Central memory CD8-positive, alpha-beta T cell (primary cell): ENCODE results near the gene SLC25A24.
A peak's percentile ranks its signal among the peaks of the same experiment; 100 is the strongest.
"Not testable (repeated sequence)": the region's sequence is repeated elsewhere in the genome, so short reads cannot be mapped to it uniquely, and the experiment has no call there.

ENCODE experiments used
- ATAC-seq: fragments of 150-1000 bp; cut with Tn5 transposase; replicated peaks from 2 replicates; pipeline ENCODE4 v1.10.0; 2022; ENCODE audit warnings: mild to moderate bottlenecking, moderate FRiP score, moderate number of reproducible peaks; ENCODE audit not compliant: poor library complexity, severe bottlenecking; ENCODE audit errors: extremely low read depth
- DNase-seq, 2 donors: peaks; one replicate each; pipeline ENCODE4 v3.0.0; 2021; ENCODE audit warnings: low spot score in 2 of 2
- H3K27ac Mint-ChIP-seq: one replicate; pipeline ENCODE4 v1.8.0; 2022; ENCODE audit warnings: low read depth, mild to moderate bottlenecking, moderate library complexity, mixed read lengths
- H3K27me3 Mint-ChIP-seq: one replicate; pipeline ENCODE4 v1.8.0; 2022; ENCODE audit warnings: mixed read lengths
- H3K36me3 Mint-ChIP-seq: one replicate; pipeline ENCODE4 v1.8.0; 2022; ENCODE audit warnings: mild to moderate bottlenecking, moderate library complexity, mixed read lengths; ENCODE audit not compliant: insufficient read depth
- H3K4me1 Mint-ChIP-seq: one replicate; pipeline ENCODE4 v1.8.0; 2022; ENCODE audit warnings: mixed read lengths
- H3K4me3 Mint-ChIP-seq: one replicate; pipeline ENCODE4 v1.8.0; 2022; ENCODE audit warnings: mild to moderate bottlenecking, moderate library complexity, mixed read lengths
- H3K9me3 Mint-ChIP-seq: one replicate; pipeline ENCODE4 v1.8.0; 2022; ENCODE audit warnings: mixed read lengths

SLC25A24 gene

DNA sequence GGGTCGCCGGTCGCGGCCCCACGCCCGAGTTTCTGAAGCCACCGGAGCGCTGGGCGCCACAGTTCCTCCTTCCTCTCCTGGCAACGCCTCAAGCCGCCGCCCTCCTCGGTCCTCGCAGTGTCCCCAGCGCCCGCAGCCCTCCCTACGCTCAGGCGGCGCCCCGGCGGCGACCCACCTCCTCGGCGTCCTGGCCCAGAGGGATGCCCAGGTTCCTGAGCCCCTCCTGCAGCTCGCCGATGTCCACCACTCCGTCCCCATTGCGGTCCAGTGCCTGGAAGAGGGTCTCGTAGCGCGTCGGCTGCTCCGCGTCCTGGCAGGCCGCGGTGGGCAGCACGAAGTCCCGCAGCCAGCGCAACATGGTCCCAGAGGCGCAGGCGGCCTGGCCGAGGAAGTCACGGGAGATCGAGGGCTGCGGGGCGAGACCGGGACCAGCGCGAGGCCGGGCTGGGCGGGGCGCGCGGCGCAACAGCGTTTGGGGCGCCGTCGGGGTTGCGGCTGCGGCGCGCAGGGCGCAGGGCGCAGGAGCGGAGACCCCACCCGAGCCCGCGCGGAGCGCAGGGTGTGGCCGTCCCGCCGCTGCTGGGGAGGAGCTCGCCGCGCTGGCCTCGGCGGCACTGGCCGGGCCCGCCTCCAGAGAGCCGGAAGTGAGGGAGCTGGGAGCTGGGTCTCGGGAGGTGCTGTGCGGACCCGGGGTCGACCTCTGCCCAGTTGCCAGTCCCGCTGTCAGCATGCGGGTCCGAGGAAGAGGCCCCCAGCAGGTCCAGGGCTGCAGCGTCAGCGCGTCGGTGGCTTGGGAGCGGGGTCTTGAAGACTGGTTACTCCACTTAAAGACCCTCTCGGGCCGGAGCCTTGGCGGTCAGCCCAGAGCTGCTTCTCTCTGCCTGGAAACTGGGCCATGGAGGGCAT, at the start of gene SLC25A24:
Gene SLC25A24, minus strand, starts transcription at position 563 of the 906 bp plus-strand sequence. Its CDS starts 205 bp downstream, at position 358.
- ATAC-seq, result peak; percentile 94
- no peaks in the 10 kb centered on the region for H3K27me3 Mint-ChIP-seq
- peaks cover 5% of the 10 kb centered on the region for H3K36me3 Mint-ChIP-seq
- H3K4me1 Mint-ChIP-seq, result peaks cover 37% of the 10 kb centered on the region
- peak within 1 kb of the TSS; percentile 45 for H3K27ac Mint-ChIP-seq
- H3K9me3 Mint-ChIP-seq, result no peaks in the 10 kb centered on the region
- peak; percentile 40 to 47 for DNase-seq
- H3K4me3 Mint-ChIP-seq, result peak within 1 kb of the TSS; percentile 85

DNA sequence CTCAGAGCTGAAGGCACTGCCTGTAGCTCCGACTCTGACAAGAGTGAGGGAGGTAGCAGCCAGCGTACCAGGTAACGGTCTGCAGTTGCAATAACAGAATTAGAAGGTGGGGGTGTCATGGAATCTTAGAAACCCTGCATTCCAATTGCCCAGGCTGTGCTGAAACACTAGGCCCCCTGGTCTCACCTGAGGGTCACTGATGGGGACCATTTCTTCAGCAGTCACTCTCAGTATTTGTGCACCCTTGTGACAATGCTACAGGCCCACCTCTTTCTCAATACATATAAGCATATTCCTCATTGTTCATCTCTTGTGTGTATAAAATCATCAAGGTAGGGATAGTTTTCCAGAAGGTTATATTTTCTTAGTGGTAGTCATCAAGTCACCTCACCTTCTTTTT, 43.8 kb upstream of the SLC25A24 start, which contains the start of gene NBPF4:
Gene NBPF4, minus strand, starts transcription at position 101 of the 400 bp plus-strand sequence. CDS start 315 bp downstream, outside the sequence.
- not testable (repeated sequence) for H3K27me3 Mint-ChIP-seq, DNase-seq, H3K4me1 Mint-ChIP-seq, H3K36me3 Mint-ChIP-seq, H3K27ac Mint-ChIP-seq, H3K9me3 Mint-ChIP-seq, ATAC-seq, H3K4me3 Mint-ChIP-seq

DNA sequence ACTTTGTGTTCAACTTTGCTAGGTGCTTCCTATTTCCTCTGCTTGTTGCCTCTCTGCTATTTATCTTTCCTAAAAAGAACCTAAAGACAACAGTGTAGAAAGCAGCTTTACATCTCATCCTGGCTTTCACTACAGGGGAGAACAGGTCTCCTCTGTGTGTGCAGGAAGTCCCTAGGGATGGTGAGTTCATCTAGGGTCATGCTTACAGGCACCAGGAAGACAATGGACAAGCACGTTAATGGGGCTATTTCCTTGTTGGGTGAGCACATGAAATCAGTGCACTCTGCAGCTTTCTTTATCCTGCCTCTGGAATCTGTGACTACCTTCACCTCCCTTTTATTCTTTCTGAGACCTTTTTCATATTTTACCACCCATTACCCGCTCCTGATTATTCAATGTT, 39.3 kb upstream of the SLC25A24 start:
- not testable (repeated sequence) for ATAC-seq, H3K27me3 Mint-ChIP-seq, H3K4me3 Mint-ChIP-seq, H3K9me3 Mint-ChIP-seq, H3K27ac Mint-ChIP-seq, H3K36me3 Mint-ChIP-seq, DNase-seq, H3K4me1 Mint-ChIP-seq

DNA sequence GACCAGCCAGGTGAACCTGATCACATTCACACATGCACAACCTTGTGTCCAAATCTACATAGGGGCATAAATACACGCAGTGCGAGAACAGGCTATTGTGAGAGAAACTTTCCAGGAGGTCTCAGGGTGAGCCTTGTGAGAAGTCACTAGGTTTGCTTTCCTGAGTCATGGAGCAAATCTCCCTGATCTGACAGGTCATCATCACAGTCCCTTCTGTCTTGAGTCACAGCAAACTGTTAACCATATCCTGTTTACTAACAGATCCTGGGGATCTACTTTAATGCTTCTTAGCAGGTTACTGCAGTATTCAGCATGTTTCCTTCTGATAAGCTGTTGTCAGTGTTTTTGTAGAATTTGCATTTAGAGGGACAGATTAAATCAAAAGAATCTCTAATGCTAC, 35.2 kb upstream of the SLC25A24 start:
- not testable (repeated sequence) for H3K27me3 Mint-ChIP-seq, H3K27ac Mint-ChIP-seq, H3K9me3 Mint-ChIP-seq, H3K4me3 Mint-ChIP-seq, DNase-seq, H3K4me1 Mint-ChIP-seq, H3K36me3 Mint-ChIP-seq
- ATAC-seq, result peak; percentile 46

DNA sequence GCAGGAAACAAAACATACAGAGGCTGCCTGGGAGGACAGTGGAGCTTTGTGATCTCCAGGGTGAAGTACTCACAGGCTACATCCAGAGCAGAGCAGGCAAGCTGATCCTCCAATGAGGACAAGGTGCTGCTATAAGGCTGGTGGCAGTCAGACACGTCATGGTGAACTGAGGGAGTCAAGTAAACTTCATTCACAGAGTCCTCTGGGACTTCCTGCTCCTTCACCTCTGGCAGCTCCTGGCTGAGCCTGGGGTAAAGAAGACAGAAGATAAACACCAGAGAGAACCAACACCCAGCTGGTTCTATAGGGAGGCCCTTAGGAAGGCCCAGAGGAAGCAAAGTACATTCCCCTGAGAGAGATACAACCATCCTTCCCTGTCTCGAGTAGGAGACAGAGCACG, 32.0 kb upstream of the SLC25A24 start:
- H3K27me3 Mint-ChIP-seq, ATAC-seq, H3K9me3 Mint-ChIP-seq, H3K4me1 Mint-ChIP-seq, H3K4me3 Mint-ChIP-seq, H3K27ac Mint-ChIP-seq, H3K36me3 Mint-ChIP-seq, DNase-seq: not testable (repeated sequence)

DNA sequence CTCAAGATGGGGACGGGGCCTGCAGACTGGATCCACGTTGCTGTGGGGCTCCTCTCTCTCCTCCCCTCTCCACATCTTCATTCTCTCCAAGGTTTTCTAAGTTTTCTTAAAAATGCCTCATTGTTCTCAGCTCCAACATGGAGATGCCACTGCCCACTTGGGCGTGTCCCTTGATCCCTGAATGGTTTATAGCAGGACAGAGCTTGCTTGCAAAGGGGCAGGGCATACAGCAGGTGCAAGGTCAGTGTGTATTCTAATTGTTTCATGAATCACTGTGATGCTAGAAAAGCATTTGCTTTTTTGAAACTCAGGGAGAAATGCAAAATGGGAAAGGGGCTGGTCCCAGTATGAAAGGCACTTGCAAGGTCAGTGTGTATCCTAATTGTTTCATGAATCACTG, 29.8 kb upstream of the SLC25A24 start:
- not testable (repeated sequence) for H3K9me3 Mint-ChIP-seq, H3K36me3 Mint-ChIP-seq, H3K27me3 Mint-ChIP-seq, DNase-seq, H3K27ac Mint-ChIP-seq, H3K4me1 Mint-ChIP-seq, H3K4me3 Mint-ChIP-seq, ATAC-seq

DNA sequence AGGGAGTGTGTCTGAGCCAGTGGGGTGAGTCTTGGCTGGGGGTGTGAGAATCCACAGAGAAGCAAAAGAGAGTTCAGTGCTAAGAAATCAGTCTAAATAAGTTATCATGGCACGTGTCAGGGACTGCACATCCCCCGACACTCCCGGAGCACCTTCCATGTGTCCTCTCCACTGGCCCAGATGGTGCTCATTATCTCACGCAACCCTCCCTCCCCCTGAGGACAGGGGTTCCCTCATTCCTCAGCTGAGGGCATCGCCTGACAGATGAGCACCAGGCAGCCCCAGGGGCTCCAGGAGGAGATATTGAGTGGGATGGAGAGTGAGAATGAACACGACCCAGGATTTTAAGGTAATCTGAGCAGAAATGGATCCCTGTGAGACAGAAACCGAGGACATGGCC, 27.6 kb upstream of the SLC25A24 start:
- not testable (repeated sequence) for H3K4me1 Mint-ChIP-seq, ATAC-seq, H3K27me3 Mint-ChIP-seq, DNase-seq, H3K4me3 Mint-ChIP-seq, H3K9me3 Mint-ChIP-seq, H3K27ac Mint-ChIP-seq, H3K36me3 Mint-ChIP-seq

DNA sequence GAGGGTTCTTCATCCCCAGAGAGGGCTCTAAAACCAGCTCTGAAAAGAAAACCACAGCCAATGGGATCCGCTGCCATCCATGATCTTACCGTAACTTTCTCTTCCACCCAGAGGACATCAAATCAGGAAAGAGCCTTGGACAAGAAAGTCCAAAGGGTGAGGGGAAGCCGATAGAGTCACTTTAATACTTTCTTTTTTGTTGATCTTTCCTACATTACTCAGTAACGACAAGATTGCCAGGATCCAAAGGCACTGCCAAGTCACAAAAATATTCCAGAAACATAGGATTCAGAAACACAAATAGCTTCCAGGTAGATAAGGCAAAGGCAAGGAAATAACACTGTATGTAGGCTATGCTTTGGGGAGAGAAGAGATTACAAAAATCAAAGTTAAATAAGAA, 26.7 kb upstream of the SLC25A24 start:
- not testable (repeated sequence) for ATAC-seq, H3K9me3 Mint-ChIP-seq, H3K27ac Mint-ChIP-seq, H3K4me1 Mint-ChIP-seq, DNase-seq, H3K36me3 Mint-ChIP-seq, H3K4me3 Mint-ChIP-seq
- peaks cover 12% of the 10 kb centered on the region for H3K27me3 Mint-ChIP-seq

DNA sequence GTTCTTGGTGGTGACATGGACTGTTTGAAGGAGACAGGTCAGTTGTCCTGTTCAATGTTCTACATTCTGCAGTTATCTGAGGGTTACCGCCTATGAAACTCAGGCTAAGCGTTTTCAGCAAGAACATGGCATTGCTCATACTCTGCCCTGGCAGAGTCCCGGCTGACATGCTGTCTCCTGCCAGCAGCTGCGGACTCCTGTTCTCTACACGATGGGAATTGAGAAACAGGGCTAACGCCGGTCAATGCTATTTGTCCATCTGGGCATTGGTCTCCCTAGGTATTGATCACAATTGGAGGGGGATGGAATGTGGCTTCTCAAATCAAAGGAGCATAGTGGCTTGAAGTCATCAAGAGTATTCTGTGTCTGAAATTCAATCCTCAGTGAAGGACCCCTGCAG, 23.1 kb upstream of the SLC25A24 start:
- not testable (repeated sequence) for H3K4me1 Mint-ChIP-seq, DNase-seq, H3K4me3 Mint-ChIP-seq, H3K27ac Mint-ChIP-seq, H3K9me3 Mint-ChIP-seq, ATAC-seq, H3K36me3 Mint-ChIP-seq
- H3K27me3 Mint-ChIP-seq, result peaks cover 15% of the 10 kb centered on the region

DNA sequence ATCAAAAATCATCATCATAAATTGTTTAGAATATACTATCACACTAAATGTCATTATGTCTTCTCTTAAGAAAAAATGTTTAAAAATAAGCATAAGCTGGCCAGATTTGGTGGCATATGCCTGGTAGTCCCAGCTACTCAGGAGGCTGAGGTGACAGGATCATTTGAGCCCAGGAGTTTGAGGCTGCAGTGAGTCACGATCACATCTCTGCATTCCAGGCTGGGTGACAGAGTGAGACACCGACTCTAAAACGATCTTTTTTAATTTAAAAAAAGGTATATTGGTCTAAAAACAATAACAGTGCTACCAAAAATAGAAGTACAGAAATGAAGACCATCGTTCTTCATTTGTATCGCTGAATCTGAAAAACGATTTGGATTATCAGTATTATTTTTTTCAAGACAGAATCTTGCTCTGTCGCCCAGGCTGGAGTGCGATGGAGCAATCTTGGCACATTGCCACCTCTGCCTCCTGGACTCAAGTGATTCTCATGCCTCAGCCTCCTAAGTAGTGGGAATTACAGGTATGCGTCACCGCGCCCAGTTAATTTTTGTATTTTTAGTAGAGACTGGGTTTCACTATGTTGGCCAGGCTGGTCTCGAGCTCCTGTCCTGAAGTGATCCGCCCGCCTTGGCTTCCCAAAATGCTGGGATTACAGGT, 17.5 kb upstream of the SLC25A24 start:
- H3K27me3 Mint-ChIP-seq, result peaks cover 12% of the 10 kb centered on the region
- H3K9me3 Mint-ChIP-seq, result not testable (repeated sequence)

DNA sequence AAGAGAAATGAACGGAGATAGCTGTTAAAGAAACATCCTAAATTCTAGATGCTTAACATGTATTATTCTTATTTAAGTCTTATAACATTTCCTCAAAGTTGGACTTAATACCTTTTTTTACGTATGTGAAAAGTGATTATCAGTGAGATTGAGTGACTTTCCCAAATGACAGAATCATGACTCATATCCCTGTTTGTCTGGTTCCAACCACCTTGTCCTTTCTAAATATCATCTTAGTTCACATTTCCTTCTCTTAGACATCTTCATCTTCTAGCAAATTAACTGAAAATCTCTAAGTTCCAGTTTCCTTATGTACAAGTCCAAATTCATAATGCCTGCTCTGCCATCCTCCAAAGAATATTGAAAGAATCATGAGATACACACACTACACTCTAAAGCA, 16.9 kb upstream of the SLC25A24 start:
- peaks cover 16% of the 10 kb centered on the region for H3K27me3 Mint-ChIP-seq
- H3K4me3 Mint-ChIP-seq, ATAC-seq, DNase-seq, H3K4me1 Mint-ChIP-seq, H3K9me3 Mint-ChIP-seq, H3K36me3 Mint-ChIP-seq, H3K27ac Mint-ChIP-seq: not testable (repeated sequence)

More for the DNA sequence above, 17.5 kb upstream of the SLC25A24 start:
- not testable (repeated sequence) for H3K4me3 Mint-ChIP-seq, H3K27ac Mint-ChIP-seq, DNase-seq, ATAC-seq, H3K4me1 Mint-ChIP-seq, H3K36me3 Mint-ChIP-seq

DNA sequence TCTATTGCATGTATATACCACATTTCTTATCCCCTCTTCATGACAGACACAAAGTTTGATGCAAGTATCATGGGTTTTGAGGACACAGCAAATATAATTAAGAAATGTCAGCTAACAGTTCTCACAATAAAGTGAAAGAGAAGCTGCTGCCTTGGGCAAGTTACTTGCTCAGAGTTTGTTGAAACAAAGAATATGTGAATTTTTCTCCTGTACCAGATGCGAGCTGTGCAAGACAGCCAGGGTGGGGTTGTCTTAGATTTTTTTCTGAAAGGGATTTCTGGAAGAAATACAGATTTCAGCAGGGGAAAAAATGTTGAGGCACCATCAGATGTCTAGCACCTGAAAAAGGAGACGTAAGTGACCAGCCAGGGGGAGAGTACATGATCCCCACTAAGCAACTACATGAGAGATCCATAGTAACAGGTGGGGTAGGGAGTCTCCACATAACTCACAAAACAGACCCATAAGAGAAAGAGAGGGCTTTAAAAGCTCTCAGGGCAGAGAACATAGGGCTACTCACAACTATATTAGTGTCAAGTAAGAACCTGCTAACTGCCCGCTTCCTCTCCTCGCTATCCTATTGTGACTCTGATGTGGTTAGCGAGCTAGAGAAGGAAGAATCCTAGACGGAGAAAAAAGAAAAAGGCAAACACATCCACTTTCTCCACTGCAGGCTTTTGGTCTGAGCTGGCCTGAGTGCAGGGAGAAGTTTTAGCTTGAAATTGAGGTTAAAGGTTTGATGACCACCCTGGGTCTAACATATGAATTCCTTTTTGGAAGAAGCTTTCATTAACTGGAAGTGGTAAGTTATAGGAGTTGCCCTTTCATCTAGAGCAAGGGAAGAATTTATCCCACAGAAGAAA, 16.1 kb upstream of the SLC25A24 start:
- H3K4me1 Mint-ChIP-seq, DNase-seq, ATAC-seq, H3K36me3 Mint-ChIP-seq, H3K27ac Mint-ChIP-seq, H3K9me3 Mint-ChIP-seq, H3K4me3 Mint-ChIP-seq: not testable (repeated sequence)
- peaks cover 19% of the 10 kb centered on the region for H3K27me3 Mint-ChIP-seq
